D721Med (cell line): ENCODE results near the gene PKIB.

Experiments
- DNase-seq: peaks from one replicate; pipeline ENCODE4 v3.0.0; 2011; ENCODE audit warnings: low spot score; ENCODE audit not compliant: insufficient read length
- FAIRE-seq: peaks from 2 replicates; lab custom pipeline; 2011; peaks lifted over from hg19 to GRCh38; lab: Jason Lieb, UNC
- TF ChIP-seq, protein P1 (sequence below): IDR thresholded peaks from 2 replicates; pipeline ENCODE4 v1.5.1; 2012; ENCODE audit warnings: mild to moderate bottlenecking, control low read depth; ENCODE audit not compliant: insufficient read depth; ENCODE audit errors: missing control alignments

PKIB gene, protein sequence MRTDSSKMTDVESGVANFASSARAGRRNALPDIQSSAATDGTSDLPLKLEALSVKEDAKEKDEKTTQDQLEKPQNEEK

DNA sequence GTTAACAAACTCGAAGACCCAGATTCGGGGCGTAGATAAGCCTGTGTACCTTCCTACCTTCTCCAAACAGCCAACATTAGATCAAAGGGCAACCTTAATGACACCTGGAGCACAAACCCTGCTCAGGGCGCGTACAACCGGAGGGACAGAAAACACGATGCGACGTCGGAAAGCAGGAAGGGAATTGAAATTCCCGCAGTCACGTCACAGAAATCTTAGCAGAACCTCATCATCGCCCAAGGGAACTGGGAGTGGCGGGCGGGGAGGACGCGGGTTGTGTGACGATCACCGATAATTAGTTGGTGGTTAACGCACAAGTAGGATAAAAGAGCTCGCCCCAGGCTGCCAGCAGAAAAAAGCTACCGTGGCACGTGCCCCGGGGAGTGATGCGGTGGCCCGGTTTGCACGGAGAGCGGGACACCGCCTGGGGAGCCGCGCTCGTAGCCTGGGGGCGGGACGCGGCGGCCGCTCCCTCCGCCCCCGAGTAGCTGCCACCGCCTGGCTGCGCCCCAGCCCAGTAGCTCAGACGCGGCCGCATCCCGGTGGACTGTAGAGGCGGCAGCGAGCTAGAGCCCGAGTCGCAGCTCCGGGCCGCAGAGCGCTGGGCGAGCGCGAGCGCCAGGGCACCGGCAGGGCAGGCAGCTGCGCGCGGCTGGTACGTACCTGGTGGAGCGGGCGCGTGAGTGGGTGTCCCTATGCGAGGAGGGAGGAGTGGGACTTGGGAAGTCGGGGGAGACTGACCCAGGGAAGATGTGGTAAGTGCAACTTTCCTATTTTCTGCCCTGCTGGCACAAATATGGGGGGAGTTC lies at the start of gene PKIB:
TSS of gene PKIB (plus strand) at position 525 of the 809 bp plus-strand sequence. CDS start 107,390 bp downstream, outside the sequence.
- TF ChIP-seq, protein P1, sequence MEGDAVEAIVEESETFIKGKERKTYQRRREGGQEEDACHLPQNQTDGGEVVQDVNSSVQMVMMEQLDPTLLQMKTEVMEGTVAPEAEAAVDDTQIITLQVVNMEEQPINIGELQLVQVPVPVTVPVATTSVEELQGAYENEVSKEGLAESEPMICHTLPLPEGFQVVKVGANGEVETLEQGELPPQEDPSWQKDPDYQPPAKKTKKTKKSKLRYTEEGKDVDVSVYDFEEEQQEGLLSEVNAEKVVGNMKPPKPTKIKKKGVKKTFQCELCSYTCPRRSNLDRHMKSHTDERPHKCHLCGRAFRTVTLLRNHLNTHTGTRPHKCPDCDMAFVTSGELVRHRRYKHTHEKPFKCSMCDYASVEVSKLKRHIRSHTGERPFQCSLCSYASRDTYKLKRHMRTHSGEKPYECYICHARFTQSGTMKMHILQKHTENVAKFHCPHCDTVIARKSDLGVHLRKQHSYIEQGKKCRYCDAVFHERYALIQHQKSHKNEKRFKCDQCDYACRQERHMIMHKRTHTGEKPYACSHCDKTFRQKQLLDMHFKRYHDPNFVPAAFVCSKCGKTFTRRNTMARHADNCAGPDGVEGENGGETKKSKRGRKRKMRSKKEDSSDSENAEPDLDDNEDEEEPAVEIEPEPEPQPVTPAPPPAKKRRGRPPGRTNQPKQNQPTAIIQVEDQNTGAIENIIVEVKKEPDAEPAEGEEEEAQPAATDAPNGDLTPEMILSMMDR: peak; percentile 25
- DNase-seq (peak; percentile 41), FAIRE-seq (no peak)

- TF ChIP-seq, protein P1: no peak
- no peak for FAIRE-seq
- no peak for DNase-seq
These were observed 46.7 kb upstream of the PKIB start for GRCh38 chr6:122563364-122564052.

- DNase-seq (no peak), FAIRE-seq (no peak)
- TF ChIP-seq, protein P1: no peak
These were observed 46.0 kb upstream of the PKIB start for GRCh38 chr6:122564230-122564629.

DNA sequence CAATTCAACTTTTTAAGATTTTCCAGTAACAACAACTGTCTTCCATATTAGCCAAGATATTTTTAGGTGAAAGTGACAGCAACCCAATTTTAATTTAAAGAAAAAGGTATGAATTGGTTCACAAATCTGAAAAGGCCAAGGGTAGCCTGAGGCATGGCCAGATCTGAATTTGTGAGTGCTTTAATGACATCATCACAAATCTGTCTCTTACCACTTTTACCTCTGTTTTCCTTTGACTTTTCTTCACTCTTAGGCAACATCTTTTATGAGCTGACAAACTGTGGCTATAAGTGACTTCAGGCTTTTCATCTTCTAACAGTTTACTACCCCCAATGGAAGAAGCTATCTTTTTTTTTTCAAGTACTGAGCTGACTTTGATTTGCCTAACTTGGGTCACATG lies 44.5 kb upstream of the PKIB start:
- TF ChIP-seq, protein P1: no peak
- no peak for DNase-seq
- FAIRE-seq: peak; percentile 21

GRCh38 chr6:122567034-122567433 lies 43.2 kb upstream of the PKIB start:
- no peak for DNase-seq
- no peak for FAIRE-seq
- TF ChIP-seq, protein P1: no peak

GRCh38 chr6:122568350-122568749 lies 41.9 kb upstream of the PKIB start:
- no peak for FAIRE-seq
- TF ChIP-seq, protein P1: no peak
- no peak for DNase-seq

DNA sequence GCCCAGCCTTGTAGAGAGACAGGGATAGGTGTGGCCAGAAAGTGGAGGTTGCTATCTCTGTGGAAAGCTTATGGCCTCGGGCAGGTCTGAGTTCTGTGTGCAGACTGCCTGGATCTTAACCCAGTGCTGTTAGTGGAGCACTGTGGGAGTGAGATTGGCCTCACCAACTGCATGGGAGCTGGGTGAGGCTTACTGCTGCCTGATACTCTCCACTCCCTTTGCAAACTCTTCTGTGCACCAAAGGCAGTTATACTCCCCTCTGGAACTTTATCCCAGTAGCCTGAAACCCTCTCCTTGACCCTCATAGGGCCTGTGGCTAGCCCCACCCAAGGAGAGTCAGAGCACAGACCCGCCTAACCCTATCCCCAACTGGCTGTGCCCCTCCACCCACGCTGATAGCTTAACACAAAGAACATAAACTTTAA lies 41.4 kb upstream of the PKIB start:
- no peak for FAIRE-seq
- DNase-seq: no peak
- TF ChIP-seq, protein P1: no peak
